ENCODE results near the gene C19orf67.

The C19orf67 gene

GRCh38 chr19:14059093-14059480, 26.5 kb downstream of the C19orf67 start:
- no peak for DNase-seq
- in situ Hi-C loops (cut with HindIII; ENCODE audit: low pct_ligation_motif_present, low sequenced_read_pairs), result no loop called here
- Histone ChIP-seq H3K27ac (no peak overlapping the region), H3K36me3 (replicated peaks) (no peaks in the 10 kb centered on the region), H3K27me3 (replicated peaks) (peaks cover 12% of the 10 kb centered on the region), H3K4me3 (ENCODE audit: low read depth, low read length) (no peak overlapping the region)
- peak; percentile 88 for TF ChIP-seq CTCF (IDR thresholded peaks at IDR 0.05; ENCODE audit: low read depth, low read length, missing control alignments)

- H3K27ac ChIP-seq, result no peak overlapping the region
- no peak for DNase-seq
- in situ Hi-C loops (cut with HindIII; ENCODE audit: low pct_ligation_motif_present, low sequenced_read_pairs), result no loop called here
- no peaks in the 10 kb centered on the region for H3K36me3 ChIP-seq (replicated peaks)
- no peak for TF ChIP-seq CTCF (IDR thresholded peaks at IDR 0.05; ENCODE audit: low read depth, low read length, missing control alignments)
- H3K27me3 ChIP-seq (replicated peaks), result peaks cover 12% of the 10 kb centered on the region
- H3K4me3 ChIP-seq (ENCODE audit: low read depth, low read length), result no peak overlapping the region
Measured at GRCh38 chr19:14058182-14059092, 27.1 kb downstream of the C19orf67 start.

- in situ Hi-C loops (cut with HindIII; ENCODE audit: low pct_ligation_motif_present, low sequenced_read_pairs), result no loop called here
- TF ChIP-seq CTCF (IDR thresholded peaks at IDR 0.05; ENCODE audit: low read depth, low read length, missing control alignments), result no peak
- Histone ChIP-seq H3K27me3 (replicated peaks) (peaks cover 12% of the 10 kb centered on the region), H3K36me3 (replicated peaks) (no peaks in the 10 kb centered on the region), H3K4me3 (ENCODE audit: low read depth, low read length) (peak overlapping the region; percentile 30), H3K27ac (no peak overlapping the region)
- DNase-seq, result no peak
Measured at GRCh38 chr19:14056741-14057356, 28.7 kb downstream of the C19orf67 start.

GRCh38 chr19:14056069-14056666, 29.4 kb downstream of the C19orf67 start:
- Histone ChIP-seq H3K36me3 (replicated peaks) (no peaks in the 10 kb centered on the region), H3K27ac (no peak overlapping the region), H3K27me3 (replicated peaks) (peaks cover 12% of the 10 kb centered on the region), H3K4me3 (ENCODE audit: low read depth, low read length) (no peak overlapping the region)
- TF ChIP-seq CTCF (IDR thresholded peaks at IDR 0.05; ENCODE audit: low read depth, low read length, missing control alignments), result no peak
- no peak for DNase-seq
- in situ Hi-C loops (cut with HindIII; ENCODE audit: low pct_ligation_motif_present, low sequenced_read_pairs), result no loop called here

- Histone ChIP-seq H3K27ac (no peak overlapping the region), H3K4me3 (ENCODE audit: low read depth, low read length) (no peak overlapping the region), H3K36me3 (replicated peaks) (no peaks in the 10 kb centered on the region), H3K27me3 (replicated peaks) (peaks cover 11% of the 10 kb centered on the region)
- TF ChIP-seq CTCF (IDR thresholded peaks at IDR 0.05; ENCODE audit: low read depth, low read length, missing control alignments), result no peak
- in situ Hi-C loops (cut with HindIII; ENCODE audit: low pct_ligation_motif_present, low sequenced_read_pairs), result no loop called here
- no peak for DNase-seq
Measured at GRCh38 chr19:14055396-14055795, 30.2 kb downstream of the C19orf67 start.

Measured in brain microvascular endothelial cell (primary cell).